Islet precursor cell (in vitro differentiated cells): ENCODE data around the gene LPGAT1.

ENCODE experiments used
- DNase-seq: peaks from one replicate; pipeline ENCODE4 v3.0.0-alpha.2; 2018

Gene LPGAT1

GRCh38 chr1:211756471-211757020 lies 74.0 kb downstream of the LPGAT1 start:
- no peak for DNase-seq

GRCh38 chr1:211753649-211754251 lies 76.8 kb downstream of the LPGAT1 start:
- peak; percentile 68 for DNase-seq

GRCh38 chr1:211752951-211753486 lies 77.5 kb downstream of the LPGAT1 start:
- no peak for DNase-seq

- DNase-seq, result no peak
Measured at GRCh38 chr1:211752317-211752716, 78.2 kb downstream of the LPGAT1 start.

- DNase-seq, result no peak
Measured at GRCh38 chr1:211751438-211751837, 79.1 kb downstream of the LPGAT1 start.

GRCh38 chr1:211750599-211750998 lies 80.0 kb downstream of the LPGAT1 start:
- DNase-seq, result no peak

- no peak for DNase-seq
Measured at GRCh38 chr1:211749251-211749650, 81.3 kb downstream of the LPGAT1 start.

- DNase-seq, result no peak
Measured at GRCh38 chr1:211748810-211749209, 81.8 kb downstream of the LPGAT1 start.

GRCh38 chr1:211742889-211743529 lies 87.6 kb downstream of the LPGAT1 start:
- no peak for DNase-seq

GRCh38 chr1:211742272-211742671 lies 88.3 kb downstream of the LPGAT1 start:
- no peak for DNase-seq

- no peak for DNase-seq
Measured at GRCh38 chr1:211741788-211742187, 88.8 kb downstream of the LPGAT1 start.

GRCh38 chr1:211741116-211741515 lies 89.4 kb downstream of the LPGAT1 start:
- no peak for DNase-seq

GRCh38 chr1:211739671-211740411 lies 90.7 kb downstream of the LPGAT1 start:
- no peak for DNase-seq

GRCh38 chr1:211738691-211739301 lies 91.8 kb downstream of the LPGAT1 start:
- peak; percentile 76 for DNase-seq

GRCh38 chr1:211738096-211738690 lies 92.4 kb downstream of the LPGAT1 start:
- DNase-seq, result no peak

GRCh38 chr1:211737115-211738035 lies 93.2 kb downstream of the LPGAT1 start:
- DNase-seq, result no peak

- no peak for DNase-seq
Measured at GRCh38 chr1:211736351-211736915, 94.1 kb downstream of the LPGAT1 start.

- DNase-seq, result peak; percentile 99
Measured at GRCh38 chr1:211735208-211736170, 95.1 kb downstream of the LPGAT1 start.

- DNase-seq, result no peak
Measured at GRCh38 chr1:211734791-211735190, 95.8 kb downstream of the LPGAT1 start.

GRCh38 chr1:211734359-211734758 lies 96.2 kb downstream of the LPGAT1 start:
- DNase-seq, result no peak
